H9 (cell line): ENCODE results near the gene LRRN1. TPM values are rescaled to one million over a fixed set of nuclear protein-coding genes. Genes with fewer than 3 reads are reported as not detected.

Experiments
- DNase-seq: peaks from one replicate; pipeline ENCODE4 v3.0.0-alpha.2; 2017
- H2AFZ ChIP-seq: one replicate; pipeline ENCODE4 v1.6.1; 2013; ENCODE audit warnings: mild to moderate bottlenecking, low read length, control low read depth, moderate library complexity
- H2AK5ac ChIP-seq: 2 replicates; pipeline ENCODE4 v1.6.1; 2013; ENCODE audit warnings: low read length, control low read depth, mixed read lengths; ENCODE audit not compliant: insufficient read length
- H2BK120ac ChIP-seq: one replicate; pipeline ENCODE4 v1.6.1; 2013; ENCODE audit warnings: low read depth, mild to moderate bottlenecking, low read length, control low read depth, inconsistent platforms; ENCODE audit not compliant: poor library complexity, severe bottlenecking
- H2BK12ac ChIP-seq: 2 replicates; pipeline ENCODE4 v1.6.1; 2013; ENCODE audit warnings: low read length, control low read depth, mixed read lengths, low read depth; ENCODE audit not compliant: insufficient read length
- H2BK15ac ChIP-seq: 2 replicates; pipeline ENCODE4 v1.6.1; 2013; ENCODE audit warnings: low read depth, low read length, control low read depth
- H2BK20ac ChIP-seq: one replicate; pipeline ENCODE4 v1.6.1; 2013; ENCODE audit warnings: low read depth, mild to moderate bottlenecking, low read length, control low read depth, inconsistent platforms; ENCODE audit not compliant: poor library complexity, severe bottlenecking
- H2BK5ac ChIP-seq: 2 replicates; pipeline ENCODE4 v1.6.1; 2013; ENCODE audit warnings: low read length, control low read depth, mixed read lengths; ENCODE audit not compliant: insufficient read length
- H3K14ac ChIP-seq: 2 replicates; pipeline ENCODE4 v1.6.1; 2013; ENCODE audit warnings: low read length, control low read depth; ENCODE audit not compliant: insufficient read depth
- H3K18ac ChIP-seq: 2 replicates; pipeline ENCODE4 v1.6.1; 2013; ENCODE audit warnings: low read depth, mild to moderate bottlenecking, mixed read lengths, low read length, control low read depth; ENCODE audit not compliant: insufficient read length
- H3K23ac ChIP-seq: 2 replicates; pipeline ENCODE4 v1.6.1; 2013; ENCODE audit warnings: low read length, control low read depth, mixed read lengths, low read depth; ENCODE audit not compliant: insufficient read length
- H3K23me2 ChIP-seq: 2 replicates; pipeline ENCODE4 v1.6.1; 2013; ENCODE audit warnings: low read depth, mild to moderate bottlenecking, mixed read lengths, low read length, control low read depth; ENCODE audit not compliant: insufficient read length, poor library complexity, severe bottlenecking
- H3K27ac ChIP-seq: 2 replicates; pipeline ENCODE4 v1.5.1; 2013; ENCODE audit warnings: low read length, control low read depth, mixed read lengths, low read depth; ENCODE audit not compliant: insufficient read length
- H3K27me3 ChIP-seq: 2 replicates; pipeline ENCODE4 v1.6.1; 2013; ENCODE audit warnings: low read length, control low read depth, inconsistent platforms; ENCODE audit not compliant: insufficient read depth
- H3K4ac ChIP-seq: 2 replicates; pipeline ENCODE4 v1.6.1; 2013; ENCODE audit warnings: low read depth, mild to moderate bottlenecking, control low read depth, inconsistent platforms, low read length, moderate library complexity
- H3K4me1 ChIP-seq: 2 replicates; pipeline ENCODE4 v1.6.1; 2013; ENCODE audit warnings: low read length, control low read depth, inconsistent platforms; ENCODE audit not compliant: insufficient read depth
- H3K4me2 ChIP-seq: 2 replicates; pipeline ENCODE4 v1.6.1; 2013; ENCODE audit warnings: low read length, control low read depth, mixed read lengths; ENCODE audit not compliant: insufficient read length, insufficient read depth
- H3K56ac ChIP-seq: 2 replicates; pipeline ENCODE4 v1.6.1; 2013; ENCODE audit warnings: low read depth, mild to moderate bottlenecking, mixed read lengths, low read length, control low read depth; ENCODE audit not compliant: insufficient read length
- H3K79me1 ChIP-seq: 2 replicates; pipeline ENCODE4 v1.6.1; 2013; ENCODE audit warnings: low read depth, mild to moderate bottlenecking, moderate library complexity, low read length, control low read depth, inconsistent platforms; ENCODE audit not compliant: insufficient read depth, poor library complexity, severe bottlenecking
- H3K79me2 ChIP-seq: 2 replicates; pipeline ENCODE4 v1.6.1; 2013; ENCODE audit warnings: low read length, control low read depth, inconsistent platforms; ENCODE audit not compliant: insufficient read depth
- H3K9ac ChIP-seq: 2 replicates; pipeline ENCODE4 v1.6.1; 2013; ENCODE audit warnings: low read length, control low read depth, mixed read lengths; ENCODE audit not compliant: insufficient read length; ENCODE audit errors: extremely low read depth
- H3K9me3 ChIP-seq: one replicate; pipeline ENCODE4 v1.6.1; 2013; ENCODE audit warnings: low read depth, low read length, inconsistent platforms; ENCODE audit not compliant: control insufficient read depth
- H3T11ph ChIP-seq: one replicate; pipeline ENCODE4 v1.6.1; 2013; ENCODE audit warnings: mild to moderate bottlenecking, low read length, control low read depth, inconsistent platforms
- H4K20me1 ChIP-seq: one replicate; pipeline ENCODE4 v1.6.1; 2013; ENCODE audit not compliant: control insufficient read depth, insufficient read length, insufficient read depth
- H4K5ac ChIP-seq: 2 replicates; pipeline ENCODE4 v1.6.1; 2013; ENCODE audit warnings: low read depth, mild to moderate bottlenecking, mixed read lengths, low read length, control low read depth; ENCODE audit not compliant: insufficient read length
- H4K8ac ChIP-seq: replicated peaks from 2 replicates; pipeline ENCODE4 v1.6.1; 2013; ENCODE audit warnings: low read length, control low read depth, mixed read lengths, low read depth; ENCODE audit not compliant: insufficient read length
- H4K91ac ChIP-seq: 2 replicates; pipeline ENCODE4 v1.6.1; 2013; ENCODE audit warnings: low read depth, mild to moderate bottlenecking, moderate library complexity, mixed read lengths, low read length, control low read depth; ENCODE audit not compliant: insufficient read length
- H3K27ac Mint-ChIP-seq, 3 experiments: 2 replicates in 2 of 3; 3 replicates in 1 of 3; pipeline ENCODE4 v1.8.0; 2020 to 2021; ENCODE audit warnings: mixed read lengths in 3 of 3, mild to moderate bottlenecking in 1 of 3, moderate library complexity in 1 of 3
- H3K27me3 Mint-ChIP-seq: 2 replicates; pipeline ENCODE4 v1.8.0; 2021; ENCODE audit warnings: low read depth, mild to moderate bottlenecking, moderate library complexity, mixed read lengths
- H3K36me3 Mint-ChIP-seq, 3 experiments: 2 replicates in 2 of 3; 3 replicates in 1 of 3; pipeline ENCODE4 v1.8.0; 2020 to 2021; ENCODE audit warnings: low read depth in 3 of 3, mixed read lengths in 3 of 3; ENCODE audit not compliant: insufficient read depth in 1 of 3
- H3K4me1 Mint-ChIP-seq, 2 experiments: 2 replicates each; pipeline ENCODE4 v1.8.0; 2020; ENCODE audit warnings: mixed read lengths in 2 of 2
- H3K4me3 Mint-ChIP-seq, 2 experiments: 2 replicates in 1 of 2; 3 replicates in 1 of 2; pipeline ENCODE4 v1.8.0; 2020 to 2021; ENCODE audit warnings: mild to moderate bottlenecking in 2 of 2, mixed read lengths in 2 of 2, moderate library complexity in 1 of 2
- H3K9me3 Mint-ChIP-seq, 2 experiments: 2 replicates in 1 of 2; 3 replicates in 1 of 2; pipeline ENCODE4 v1.8.0; 2020; ENCODE audit warnings: mild to moderate bottlenecking in 2 of 2, mixed read lengths in 2 of 2, moderate library complexity in 1 of 2
- WGBS: extraction: QIAGEN DNeasy Blood & Tissue Kit; methylation state at CpG from one replicate; pipeline ENCODE4 v1.1.7; 2013; ENCODE audit warnings: missing lambda C conversion rate, low lambda C conversion rate, mixed read lengths; ENCODE audit not compliant: insufficient read length; ENCODE audit errors: extremely low coverage; 5-methylcytosine and 5-hydroxymethylcytosine counted together
- total RNA-seq: library from RNA; stranded (reverse); gene quantifications from 2 replicates; pipeline ENCODE4 v1.2.1, GENCODE V29; 2021
- TF ChIP-seq, protein P1 (sequence below): fragments of 200-600 bp; sonication (generic); conservative IDR thresholded peaks from 3 replicates; pipeline ENCODE4 v1.8.0; 2021; ENCODE audit warnings: antibody characterized with exemption, mild to moderate bottlenecking

The LRRN1 gene
- total RNA-seq, 1 experiment from 2014 or later = 269 TPM

DNA sequence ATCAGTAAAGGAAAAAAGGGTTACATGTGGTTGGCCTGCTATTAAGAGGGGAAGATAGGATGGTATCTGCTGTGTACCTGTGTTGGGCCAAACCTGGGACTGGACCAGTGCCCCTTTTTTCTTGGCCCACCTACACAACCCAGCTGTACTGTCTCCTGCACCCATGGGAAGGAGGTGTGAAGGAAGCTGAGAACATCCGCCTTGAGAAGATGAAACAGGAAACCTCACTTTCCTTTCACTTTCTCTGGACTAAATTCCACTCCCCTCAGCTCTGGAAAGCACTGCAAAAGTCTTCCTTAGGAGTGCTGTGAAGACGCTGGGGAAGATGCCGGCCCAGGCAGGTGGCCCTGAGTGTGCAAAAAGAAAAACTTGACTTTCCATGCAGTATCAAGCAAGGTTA, 37.6 kb downstream of the LRRN1 start:
- no peak overlapping the region for H3K4me3 Mint-ChIP-seq
- Histone ChIP-seq H3K79me1 (peaks cover 2% of the 10 kb centered on the region), H3K9me3 (no peaks in the 10 kb centered on the region), H3K56ac (no peak overlapping the region), H2BK15ac (no peak overlapping the region), H3K79me2 (peaks cover 12% of the 10 kb centered on the region; the same call in 1 of the 2 replicates), H3K4ac (no peak overlapping the region), H3K4me1 (no peaks in the 10 kb centered on the region), H3K23ac (no peak overlapping the region), H4K20me1 (no peaks in the 10 kb centered on the region), H2BK12ac (no peak overlapping the region), H2AK5ac (no peak overlapping the region), H3T11ph (no peak overlapping the region), H4K5ac (no peak overlapping the region), H3K14ac (no peak overlapping the region), H2BK120ac (no peak overlapping the region), H3K27me3 (no peaks in the 10 kb centered on the region), H4K8ac (no peak overlapping the region), H3K18ac (no peak overlapping the region), H3K9ac (no peak overlapping the region), H2BK20ac (no peak overlapping the region), H2BK5ac (no peak overlapping the region), H4K91ac (no peak overlapping the region), H3K23me2 (no peaks in the 10 kb centered on the region), H3K4me2 (no peak overlapping the region), H2AFZ (no peak overlapping the region), H3K27ac (no peak overlapping the region)
- H3K36me3 Mint-ChIP-seq = peaks cover 79 to 91% (median 89%) of the 10 kb centered on the region in 3 experiments
- 0 out of 7 replicates have a peak overlapping the region, but pooled peaks of 1 of the 3 experiments have one; percentile 39 for H3K27ac Mint-ChIP-seq
- H3K27me3 Mint-ChIP-seq = no peaks in the 10 kb centered on the region
- WGBS = no CpG with 5 or more reads among the region's 3 CpGs
- H3K9me3 Mint-ChIP-seq = peaks cover 22 to 48% of the 10 kb centered on the region in 2 experiments
- TF ChIP-seq, protein P1, sequence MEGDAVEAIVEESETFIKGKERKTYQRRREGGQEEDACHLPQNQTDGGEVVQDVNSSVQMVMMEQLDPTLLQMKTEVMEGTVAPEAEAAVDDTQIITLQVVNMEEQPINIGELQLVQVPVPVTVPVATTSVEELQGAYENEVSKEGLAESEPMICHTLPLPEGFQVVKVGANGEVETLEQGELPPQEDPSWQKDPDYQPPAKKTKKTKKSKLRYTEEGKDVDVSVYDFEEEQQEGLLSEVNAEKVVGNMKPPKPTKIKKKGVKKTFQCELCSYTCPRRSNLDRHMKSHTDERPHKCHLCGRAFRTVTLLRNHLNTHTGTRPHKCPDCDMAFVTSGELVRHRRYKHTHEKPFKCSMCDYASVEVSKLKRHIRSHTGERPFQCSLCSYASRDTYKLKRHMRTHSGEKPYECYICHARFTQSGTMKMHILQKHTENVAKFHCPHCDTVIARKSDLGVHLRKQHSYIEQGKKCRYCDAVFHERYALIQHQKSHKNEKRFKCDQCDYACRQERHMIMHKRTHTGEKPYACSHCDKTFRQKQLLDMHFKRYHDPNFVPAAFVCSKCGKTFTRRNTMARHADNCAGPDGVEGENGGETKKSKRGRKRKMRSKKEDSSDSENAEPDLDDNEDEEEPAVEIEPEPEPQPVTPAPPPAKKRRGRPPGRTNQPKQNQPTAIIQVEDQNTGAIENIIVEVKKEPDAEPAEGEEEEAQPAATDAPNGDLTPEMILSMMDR = no peak
- H3K4me1 Mint-ChIP-seq = no peaks in the 10 kb centered on the region
- no peak for DNase-seq
